Measurements from ENCODE around the gene ANKFY1.
"Not testable (repeated sequence)": the region's sequence is repeated elsewhere in the genome, so short reads cannot be mapped to it uniquely, and the experiment has no call there.

The ANKFY1 gene

DNA sequence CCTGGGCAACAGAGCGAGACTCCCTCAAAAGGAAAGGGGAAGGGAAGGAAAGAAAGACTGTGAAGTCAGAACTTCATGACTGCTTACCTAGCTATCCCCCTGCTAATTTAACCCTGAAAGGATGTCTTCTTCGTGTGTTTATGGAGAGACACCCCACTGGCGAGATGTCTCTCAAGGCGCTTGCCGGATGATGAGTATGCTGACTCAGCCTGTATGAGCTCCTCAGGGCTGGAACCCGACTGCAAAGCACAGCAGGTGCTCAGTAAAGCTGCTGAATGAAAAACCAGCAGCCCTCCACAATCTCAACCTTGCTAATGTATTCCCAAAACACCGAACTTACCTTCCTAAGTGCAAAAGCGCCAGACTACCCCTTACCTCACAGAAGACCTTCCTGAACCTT is 2.3 kb downstream of the ANKFY1 start:
- no peak for DNase-seq (ENCODE audit: low read depth)

GRCh38 chr17:4258867-4259266 is 4.9 kb downstream of the ANKFY1 start:
- no peak for DNase-seq (ENCODE audit: low read depth)

DNA sequence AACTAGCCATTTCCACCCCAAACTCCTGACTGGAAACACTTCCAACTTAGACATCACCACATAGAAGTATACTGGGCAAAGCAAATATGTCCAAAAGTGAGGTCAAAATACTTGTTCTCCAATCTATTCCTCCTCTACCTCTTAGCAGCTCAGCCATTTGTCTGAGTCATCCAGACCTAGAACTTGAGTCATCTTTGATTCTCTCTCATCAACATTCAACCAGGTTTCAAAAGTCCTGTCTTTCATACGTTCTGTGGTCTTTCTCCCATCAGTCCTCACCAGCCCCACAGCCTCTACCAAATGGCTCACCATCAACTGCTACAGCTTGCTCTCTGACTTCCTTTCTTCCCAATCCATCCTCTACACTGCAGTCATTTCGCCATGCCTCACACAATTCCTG is 6.8 kb downstream of the ANKFY1 start:
- no peak for DNase-seq (ENCODE audit: low read depth)

- DNase-seq (ENCODE audit: low read depth), result not testable (repeated sequence)
These were observed 8.5 kb downstream of the ANKFY1 start for GRCh38 chr17:4255271-4255670.

DNA sequence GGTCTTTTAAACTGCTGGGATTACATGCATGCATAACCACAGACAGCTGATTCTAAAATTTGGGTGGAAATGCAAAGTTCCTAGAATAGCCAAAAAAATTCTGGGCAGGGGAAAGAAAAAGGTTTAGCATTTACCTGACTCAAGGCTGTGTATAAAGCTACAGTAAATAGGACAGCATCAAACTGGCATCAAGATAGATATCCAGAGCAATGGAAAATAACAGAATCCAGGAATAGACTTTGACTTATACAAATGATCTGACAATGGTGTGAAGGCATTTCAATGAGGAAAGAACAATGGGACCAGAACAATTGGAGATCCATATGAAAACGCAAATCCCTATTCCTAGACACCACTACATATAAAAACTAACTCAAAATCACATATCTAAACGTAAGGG is 12.9 kb downstream of the ANKFY1 start:
- DNase-seq (ENCODE audit: low read depth), result no peak

GRCh38 chr17:4249452-4250029 is 14.2 kb downstream of the ANKFY1 start:
- DNase-seq (ENCODE audit: low read depth), result no peak

DNA sequence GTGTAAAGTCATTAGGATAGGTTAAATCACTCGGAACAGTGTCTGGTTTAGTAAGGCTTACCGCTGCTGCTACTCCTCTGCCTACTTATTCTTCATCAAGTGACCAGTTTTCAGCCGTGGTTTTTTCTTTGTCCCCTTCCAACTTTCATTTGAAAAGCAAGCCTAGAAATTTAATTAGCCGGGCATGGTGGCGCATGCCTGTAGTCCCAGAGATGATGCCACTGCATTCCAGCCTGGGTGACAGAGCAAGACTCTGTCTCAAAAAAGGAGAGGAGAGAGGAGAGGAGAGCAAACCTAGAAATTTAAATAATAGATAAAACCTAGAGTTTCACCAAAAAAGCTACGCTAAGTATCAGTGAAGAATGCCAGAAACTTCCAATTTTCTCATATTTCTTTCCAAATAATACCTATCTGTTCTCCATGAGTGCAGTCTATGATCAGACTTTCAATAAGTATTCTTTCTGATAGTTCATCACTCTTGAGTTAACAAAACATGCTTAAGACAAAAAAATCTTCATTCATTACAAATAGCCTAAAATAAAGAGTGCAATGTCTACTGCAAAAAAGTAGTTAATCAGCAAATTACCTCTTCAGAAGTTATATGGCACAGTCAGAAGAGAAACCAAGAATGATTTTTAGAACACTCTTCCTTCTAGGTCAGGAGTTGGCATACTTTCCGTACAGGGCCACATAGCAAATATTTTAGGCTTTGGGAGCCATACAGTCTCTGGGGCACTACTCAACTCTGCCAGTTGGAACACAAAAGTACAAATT is 15.1 kb downstream of the ANKFY1 start:
- DNase-seq (ENCODE audit: low read depth), result no peak

DNA sequence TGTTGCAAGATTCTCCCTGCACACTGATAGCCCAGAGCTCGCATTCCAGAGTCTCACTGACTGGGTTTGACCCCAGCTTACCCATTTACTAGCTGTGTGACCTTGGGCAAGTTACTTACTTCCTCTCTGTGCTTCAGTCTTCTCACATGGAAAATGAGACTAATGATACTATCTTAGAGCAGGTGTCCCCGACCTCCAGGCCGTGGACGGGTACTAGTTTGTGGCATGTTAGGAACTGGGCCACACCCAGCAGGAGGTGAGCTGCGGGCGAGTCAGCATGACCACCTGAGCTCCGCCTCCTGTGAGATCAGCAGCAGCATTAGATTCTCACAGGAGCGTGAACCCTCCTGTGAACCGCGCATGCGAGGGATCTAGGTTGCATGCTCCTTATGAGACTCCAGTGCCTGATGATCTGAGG is 15.8 kb downstream of the ANKFY1 start:
- DNase-seq (ENCODE audit: low read depth), result no peak

- no peak for DNase-seq (ENCODE audit: low read depth)
These were observed 16.3 kb downstream of the ANKFY1 start for GRCh38 chr17:4247361-4247970.

DNA sequence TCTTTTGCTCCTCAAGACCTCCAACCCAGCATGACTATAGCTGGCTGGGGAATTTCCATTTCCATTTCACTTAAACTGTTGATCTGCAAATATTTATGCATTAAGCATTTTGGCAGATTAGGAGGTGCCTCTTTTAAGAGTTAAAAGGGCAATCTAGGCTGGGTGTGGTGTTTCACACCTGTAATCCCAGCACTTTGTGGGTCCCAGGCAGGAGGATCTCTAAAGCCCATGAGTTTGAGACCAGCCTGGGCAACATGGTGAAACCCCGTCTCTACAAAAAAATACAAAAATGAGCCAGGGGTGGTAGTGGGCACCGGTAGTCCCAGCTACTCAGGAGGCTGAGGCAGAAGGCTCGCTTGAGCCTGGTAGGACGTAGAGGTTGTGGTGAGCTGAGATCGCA is 17.1 kb downstream of the ANKFY1 start:
- DNase-seq (ENCODE audit: low read depth), result no peak

DNA sequence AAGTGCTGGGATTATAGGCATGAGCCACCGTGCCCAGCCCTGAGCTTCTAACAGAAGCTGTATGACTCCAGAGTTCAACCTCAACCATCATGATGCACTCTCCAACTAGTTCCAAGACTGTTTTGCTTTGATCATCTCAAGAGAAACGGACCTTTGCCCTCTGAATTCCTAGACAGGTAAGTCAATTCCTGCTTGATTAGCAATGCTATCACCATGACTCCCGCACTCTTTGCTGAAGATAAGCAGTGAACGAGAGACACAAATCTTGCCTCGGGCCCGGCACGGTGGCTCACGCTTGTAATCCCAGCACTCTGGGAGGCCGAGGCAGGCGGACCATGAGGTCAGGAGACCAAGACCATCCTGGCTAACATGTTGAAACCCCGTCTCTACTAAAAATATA is 22.2 kb downstream of the ANKFY1 start:
- no peak for DNase-seq (ENCODE audit: low read depth)

- no peak for DNase-seq (ENCODE audit: low read depth)
These were observed 27.3 kb downstream of the ANKFY1 start for GRCh38 chr17:4236456-4236855.

DNA sequence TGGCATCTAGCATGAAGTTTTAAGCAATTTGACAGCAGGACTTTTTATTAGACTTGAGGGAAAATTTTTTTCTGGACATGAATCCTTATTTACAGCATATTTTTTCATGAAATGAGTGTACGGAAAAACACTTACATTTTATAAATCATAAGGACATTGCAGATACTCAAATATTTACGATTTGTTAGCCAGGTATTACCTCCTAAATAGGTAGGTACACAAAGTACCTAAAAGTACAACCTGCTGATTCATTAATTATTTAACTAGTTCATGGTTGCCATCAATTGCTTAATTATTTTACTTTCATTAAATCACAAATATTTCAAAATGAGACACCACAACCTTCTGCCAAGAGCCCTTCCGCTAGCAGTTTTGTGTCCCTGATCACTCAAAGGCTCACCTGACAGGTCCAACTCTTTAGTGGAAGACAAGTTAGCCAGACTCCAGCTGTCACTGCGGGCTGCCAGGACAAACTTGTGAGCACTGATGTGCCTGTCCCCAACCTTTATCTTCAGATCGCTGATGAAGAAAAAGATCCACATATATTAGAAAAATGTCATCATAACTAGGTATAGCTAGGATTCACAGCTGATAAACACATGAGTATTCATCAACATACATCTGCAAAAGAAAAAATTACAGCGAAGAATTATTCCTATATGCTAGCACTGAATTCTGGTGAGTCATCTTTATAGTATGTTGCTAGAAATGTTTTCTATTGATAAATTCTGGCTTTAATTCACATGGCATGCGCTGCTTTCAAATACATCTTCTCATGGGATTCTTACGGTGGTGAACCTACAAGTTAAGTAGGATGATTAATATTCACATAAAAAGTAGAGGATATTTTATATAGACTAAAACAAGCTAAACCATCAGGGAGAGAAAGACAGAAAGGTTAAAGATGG is 28.2 kb downstream of the ANKFY1 start:
- DNase-seq (ENCODE audit: low read depth), result no peak

GRCh38 chr17:4234401-4234800 is 29.4 kb downstream of the ANKFY1 start:
- no peak for DNase-seq (ENCODE audit: low read depth)

GRCh38 chr17:4233668-4234258 is 30.0 kb downstream of the ANKFY1 start:
- DNase-seq (ENCODE audit: low read depth), result no peak

DNA sequence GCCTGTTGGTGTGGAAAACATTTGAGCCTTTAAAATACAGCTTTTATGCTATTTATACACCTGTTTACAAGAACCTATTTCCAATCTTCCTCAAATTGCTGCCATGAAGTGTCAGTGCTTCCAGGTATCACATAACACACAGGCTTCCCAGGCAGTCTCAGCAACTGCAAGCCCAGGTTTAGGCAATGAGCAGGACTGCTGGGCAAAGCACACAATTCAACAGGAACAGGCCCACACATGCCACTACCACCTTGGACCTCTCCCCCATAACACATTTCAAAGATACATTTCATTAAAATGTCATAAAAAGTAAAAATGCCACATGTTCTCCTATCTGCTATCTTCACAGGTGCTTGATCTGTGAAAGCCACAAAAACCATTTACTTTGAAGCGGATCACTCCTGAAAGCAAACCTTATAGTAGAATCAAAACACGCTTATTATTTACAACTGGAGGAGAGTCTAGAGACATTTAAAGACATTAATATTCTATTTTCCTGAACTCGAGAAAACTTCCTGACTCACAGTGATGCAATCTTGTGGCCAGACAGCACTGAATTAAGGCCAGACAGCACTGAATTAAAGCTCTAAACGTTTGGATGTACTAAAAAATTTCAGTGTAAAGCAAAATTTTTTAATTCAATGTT is 31.5 kb downstream of the ANKFY1 start:
- no peak for DNase-seq (ENCODE audit: low read depth)

DNA sequence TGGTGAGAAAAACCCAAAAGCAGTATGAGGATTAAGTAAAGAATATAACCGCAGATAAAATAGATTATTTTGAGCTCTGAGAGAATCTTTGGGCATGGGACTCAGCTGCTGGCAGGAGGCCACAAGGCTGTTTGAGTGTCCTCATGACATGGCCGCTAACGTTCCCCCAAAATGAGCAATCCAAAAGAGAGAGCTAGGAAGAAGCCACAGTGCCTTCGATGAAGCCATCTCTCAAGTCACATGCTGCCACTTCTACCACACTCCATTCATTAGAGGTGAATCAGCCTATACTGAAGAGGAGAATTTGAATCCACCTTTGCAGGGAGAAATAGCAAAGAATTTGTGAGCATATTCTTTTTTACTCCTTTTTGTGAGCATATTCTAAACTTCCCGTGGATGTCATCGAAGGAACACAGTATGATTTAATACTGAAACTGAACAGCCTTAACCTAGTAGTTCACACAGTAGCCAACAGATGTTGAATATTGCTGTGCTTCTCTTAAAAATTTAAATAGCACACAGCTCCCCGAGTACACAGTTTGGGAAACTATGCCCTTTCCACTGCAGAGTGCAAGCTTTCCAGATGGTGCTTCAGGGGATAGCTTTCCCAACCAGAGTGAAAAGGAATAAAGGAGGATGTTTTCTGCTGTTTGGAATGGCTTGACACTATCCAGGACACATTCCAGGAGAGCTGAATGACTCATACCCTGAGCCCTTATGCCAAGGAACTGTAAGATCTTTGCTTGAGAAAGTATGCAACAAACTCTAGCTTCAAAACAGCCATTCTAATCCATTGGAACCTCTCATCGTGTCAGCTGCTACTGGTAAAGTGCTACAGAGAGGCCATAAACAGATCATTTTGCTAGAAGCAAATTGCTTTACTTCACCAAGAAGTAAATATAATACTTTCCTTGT is 33.9 kb downstream of the ANKFY1 start:
- DNase-seq (ENCODE audit: low read depth), result no peak

GRCh38 chr17:4221899-4222659 is 41.7 kb downstream of the ANKFY1 start:
- DNase-seq (ENCODE audit: low read depth), result no peak

DNA sequence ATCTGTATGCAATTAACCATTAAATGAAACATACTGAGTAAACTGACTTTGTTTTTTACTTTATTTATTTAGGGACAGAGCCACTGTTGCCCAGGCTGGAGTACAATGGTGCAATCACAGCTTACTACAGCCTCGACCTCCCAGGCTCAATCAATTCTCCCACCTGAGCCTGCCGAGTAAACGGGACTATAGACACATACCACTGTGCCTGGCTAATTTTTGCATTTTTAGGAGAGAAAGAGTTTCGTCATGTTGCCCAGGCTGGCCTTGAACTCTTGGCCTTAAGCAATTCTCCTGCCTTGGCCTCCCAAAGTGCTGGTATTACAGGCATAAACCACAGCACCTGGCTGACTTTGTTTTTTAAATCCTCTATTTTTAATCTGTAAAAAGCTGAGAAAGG is 42.6 kb downstream of the ANKFY1 start:
- DNase-seq (ENCODE audit: low read depth), result no peak

- no peak for DNase-seq (ENCODE audit: low read depth)
These were observed 43.1 kb downstream of the ANKFY1 start for GRCh38 chr17:4220655-4221054.
